RPMI7951 (cell line): ENCODE results near the gene KIAA0232. TPM values are rescaled to one million over a fixed set of nuclear protein-coding genes. Genes with fewer than 3 reads are reported as not detected.
"Not testable (repeated sequence)": the region's sequence is repeated elsewhere in the genome, so short reads cannot be mapped to it uniquely, and the experiment has no call there.

Experiments used
- DNase-seq: peaks from one replicate; pipeline ENCODE4 v3.0.0-alpha.2; 2012; ENCODE audit warnings: low read depth
- total RNA-seq: library from RNA; depleted of rRNA; stranded (reverse); fragments of >200 nt; shearing (Covaris generic); gene quantifications from 2 replicates; pipeline ENCODE4 v1.2.3, GENCODE V29; 2014

KIAA0232 gene
- total RNA-seq, 1 experiment from 2014 or later: 14.1 TPM

- DNase-seq: no peak
These were observed 24.5 kb downstream of the KIAA0232 start for GRCh38 chr4:6806924-6807626.

GRCh38 chr4:6808259-6808658, 25.7 kb downstream of the KIAA0232 start:
- no peak for DNase-seq

GRCh38 chr4:6811165-6811564, 28.6 kb downstream of the KIAA0232 start:
- no peak for DNase-seq

- no peak for DNase-seq
These were observed 30.2 kb downstream of the KIAA0232 start for GRCh38 chr4:6812766-6813165.

GRCh38 chr4:6813725-6814124, 31.2 kb downstream of the KIAA0232 start:
- DNase-seq: no peak

- DNase-seq: no peak
These were observed 32.7 kb downstream of the KIAA0232 start for GRCh38 chr4:6815029-6815836.

GRCh38 chr4:6819295-6819694, 36.8 kb downstream of the KIAA0232 start:
- no peak for DNase-seq

- no peak for DNase-seq
These were observed 38.2 kb downstream of the KIAA0232 start for GRCh38 chr4:6820695-6821094.

GRCh38 chr4:6824071-6824470, 41.5 kb downstream of the KIAA0232 start:
- no peak for DNase-seq

GRCh38 chr4:6824772-6825402, 42.4 kb downstream of the KIAA0232 start:
- DNase-seq: no peak

- DNase-seq: no peak
These were observed 42.9 kb downstream of the KIAA0232 start for GRCh38 chr4:6825403-6825802.

- no peak for DNase-seq
These were observed 44.4 kb downstream of the KIAA0232 start for GRCh38 chr4:6826781-6827508.

GRCh38 chr4:6829086-6829485, 46.6 kb downstream of the KIAA0232 start:
- no peak for DNase-seq

GRCh38 chr4:6834867-6835266, 52.3 kb downstream of the KIAA0232 start:
- DNase-seq: peak; percentile 10

GRCh38 chr4:6835616-6836015, 53.1 kb downstream of the KIAA0232 start:
- not testable (repeated sequence) for DNase-seq

GRCh38 chr4:6837106-6837505, 54.6 kb downstream of the KIAA0232 start:
- not testable (repeated sequence) for DNase-seq

- DNase-seq: no peak
These were observed 57.1 kb downstream of the KIAA0232 start for GRCh38 chr4:6839579-6839978.

GRCh38 chr4:6840062-6840976, 57.8 kb downstream of the KIAA0232 start:
- DNase-seq: peak; percentile 75

GRCh38 chr4:6845027-6845426, 62.5 kb downstream of the KIAA0232 start:
- DNase-seq: no peak

- no peak for DNase-seq
These were observed 63.0 kb downstream of the KIAA0232 start for GRCh38 chr4:6845574-6845973.

- DNase-seq: no peak
These were observed 64.7 kb downstream of the KIAA0232 start for GRCh38 chr4:6847178-6847577.
